Muscle layer of duodenum (tissue), 2 donors: ENCODE data around the gene OR7C2.

Experiments used
- H3K27ac ChIP-seq: one replicate; pipeline ENCODE4 v1.7.0; 2013; ENCODE audit warnings: mild to moderate bottlenecking, low read length
- H3K27me3 ChIP-seq: one replicate; pipeline ENCODE4 v1.7.0; 2013; ENCODE audit warnings: low read depth, mild to moderate bottlenecking, control low read depth, low read length
- H3K36me3 ChIP-seq, 2 donors: one replicate each; pipeline ENCODE4 v1.7.0; 2013; ENCODE audit warnings: low read length in 2 of 2, control low read depth in 1 of 2, mild to moderate bottlenecking in 1 of 2; ENCODE audit not compliant: insufficient read depth in 2 of 2, control insufficient read depth in 1 of 2
- H3K4me1 ChIP-seq, 2 donors: one replicate each; pipeline ENCODE4 v1.7.0; 2013; ENCODE audit warnings: low read length in 2 of 2, mild to moderate bottlenecking in 2 of 2, control low read depth in 1 of 2, moderate library complexity in 1 of 2; ENCODE audit not compliant: insufficient read depth in 2 of 2, control insufficient read depth in 1 of 2
- H3K4me3 ChIP-seq, 2 donors: one replicate each; pipeline ENCODE4 v1.7.0; 2013; ENCODE audit warnings: low read length in 2 of 2, low read depth in 1 of 2, mild to moderate bottlenecking in 1 of 2
- H3K9me3 ChIP-seq, 2 donors: one replicate each; pipeline ENCODE4 v1.7.0; 2013; ENCODE audit warnings: low read length in 2 of 2, control low read depth in 1 of 2, mild to moderate bottlenecking in 1 of 2; ENCODE audit not compliant: control insufficient read depth in 1 of 2
- donor health status: healthy.

OR7C2 gene

DNA sequence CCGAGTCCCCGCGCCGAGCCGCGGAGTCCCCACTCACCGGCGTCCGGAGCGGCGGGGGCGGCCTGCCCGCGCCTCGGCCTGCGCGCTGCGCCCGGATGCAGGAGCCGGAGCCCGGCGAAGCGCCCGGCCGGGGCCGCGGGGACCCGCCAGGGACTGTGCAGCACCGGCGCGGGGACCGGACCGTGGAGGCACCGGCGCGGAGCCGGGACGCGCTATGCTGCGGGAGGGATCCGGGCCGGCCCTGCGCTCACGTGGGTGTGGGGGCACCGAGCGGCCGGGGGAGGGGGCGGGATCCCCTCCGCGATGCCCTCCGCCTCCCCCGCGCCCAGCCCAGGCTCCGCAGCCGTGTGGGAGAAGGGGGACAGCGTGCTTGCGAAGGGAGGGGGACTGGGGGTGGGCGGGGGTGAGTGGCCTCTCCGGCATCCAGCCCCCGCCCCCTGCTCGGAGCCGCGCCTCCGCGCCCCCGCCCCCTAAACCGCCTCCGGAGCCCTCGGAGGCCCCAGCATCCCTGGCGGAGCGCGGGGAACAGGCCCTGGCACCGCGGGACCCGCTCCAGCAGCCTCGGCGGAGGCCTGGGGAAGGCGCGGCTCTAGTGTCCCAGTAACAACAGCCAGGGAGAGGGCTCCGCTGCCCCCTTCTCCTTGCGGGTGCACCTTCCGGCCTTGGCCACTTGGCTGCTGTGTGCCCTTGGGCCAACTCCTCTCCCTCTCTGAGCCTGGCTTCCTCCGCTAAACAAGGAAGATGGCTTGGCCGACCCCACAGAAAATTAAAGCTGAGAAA, 38.4 kb downstream of the OR7C2 start, which contains the start of gene SLC1A6:
TSS of gene SLC1A6 (minus strand) at position 389 of the 780 bp plus-strand sequence. CDS start 6,954 bp downstream, outside the sequence.
- peak within 1 kb of the TSS in 1 of 2 donors; percentile 28 for H3K4me3 ChIP-seq
- peaks cover 22% of the 10 kb centered on the region for H3K27me3 ChIP-seq
- H3K27ac ChIP-seq = no peak within 1 kb of the TSS

DNA sequence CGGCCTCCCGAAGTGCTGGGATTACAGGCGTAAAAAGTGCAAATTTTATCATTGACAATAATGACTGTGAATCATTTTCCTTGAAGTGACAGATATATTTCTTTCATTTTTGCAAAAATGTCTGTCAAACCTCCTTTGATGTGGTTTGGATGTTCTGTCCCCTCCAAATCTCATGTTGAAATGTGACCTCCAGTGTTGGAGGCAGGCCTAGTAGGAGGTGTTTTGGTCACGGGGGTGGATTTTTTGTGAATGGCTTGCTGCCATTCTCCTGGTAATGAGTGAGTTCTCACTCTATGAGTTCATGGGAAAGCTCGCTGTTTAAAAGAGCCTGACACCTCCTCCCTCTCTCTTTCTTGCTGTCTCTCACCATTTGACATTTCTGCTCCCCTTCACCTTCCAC, 43.8 kb downstream of the OR7C2 start:
- peaks cover 0 to under 1% of the 10 kb centered on the region in 2 donors for H3K4me1 ChIP-seq
- no peak overlapping the region for H3K27ac ChIP-seq
- no peak overlapping the region for H3K4me3 ChIP-seq
- peaks cover 10% of the 10 kb centered on the region for H3K27me3 ChIP-seq
- no peaks in the 10 kb centered on the region for H3K9me3 ChIP-seq
- no peaks in the 10 kb centered on the region for H3K36me3 ChIP-seq

More for the DNA sequence above, 38.4 kb downstream of the OR7C2 start, which contains the start of gene SLC1A6:
- no peaks in the 10 kb centered on the region for H3K36me3 ChIP-seq
- peaks cover 0 to 7% of the 10 kb centered on the region in 2 donors for H3K4me1 ChIP-seq
- no peaks in the 10 kb centered on the region for H3K9me3 ChIP-seq
